SK-N-MC (cell line): ENCODE measurements around the gene SLC7A10.

Experiments used
- DNase-seq: peaks from one replicate; pipeline ENCODE4 v3.0.0-alpha.2; 2011; ENCODE audit warnings: low read depth, low spot score
- H3K27ac ChIP-seq: fragments of 200-600 bp; sonication (generic); 2 replicates; pipeline ENCODE4 v1.5.1; 2016; ENCODE audit warnings: mixed run types
- H3K36me3 ChIP-seq: fragments of 200-600 bp; sonication (generic); 2 replicates; pipeline ENCODE4 v1.6.1; 2017; ENCODE audit warnings: antibody characterized with exemption, low read length, mixed read lengths; ENCODE audit not compliant: insufficient read depth
- H3K4me3 ChIP-seq: fragments of 200-600 bp; sonication (generic); 2 replicates; pipeline ENCODE4 v1.5.1; 2016
- H3K9ac ChIP-seq: fragments of 200-600 bp; sonication (generic); 2 replicates; pipeline ENCODE4 v1.8.0; 2017; ENCODE audit warnings: mixed run types, mixed read lengths; ENCODE audit not compliant: insufficient read length
- H3K9me3 ChIP-seq: fragments of 200-600 bp; sonication (generic); 2 replicates; pipeline ENCODE4 v1.6.1; 2017; ENCODE audit warnings: low read depth, mild to moderate bottlenecking, antibody characterized with exemption, low read length, moderate library complexity, mixed read lengths
- EZH2 ChIP-seq: fragments of 200-600 bp; sonication (generic); IDR thresholded peaks from one replicate; pipeline ENCODE4 v1.6.1; 2017; ENCODE audit warnings: antibody characterized with exemption
- FOXP2 ChIP-seq: optimal IDR thresholded peaks from 2 replicates; pipeline ENCODE3; 2011; ENCODE audit warnings: mild to moderate bottlenecking, moderate library complexity; ENCODE audit not compliant: insufficient read depth; ENCODE audit errors: extremely low read length, control extremely low read depth
- POLR2AphosphoS5 ChIP-seq: IDR thresholded peaks from 2 replicates; pipeline ENCODE4 v1.6.1; 2012; ENCODE audit warnings: mild to moderate bottlenecking, low read depth, low read length, borderline replicate concordance

Gene SLC7A10

DNA sequence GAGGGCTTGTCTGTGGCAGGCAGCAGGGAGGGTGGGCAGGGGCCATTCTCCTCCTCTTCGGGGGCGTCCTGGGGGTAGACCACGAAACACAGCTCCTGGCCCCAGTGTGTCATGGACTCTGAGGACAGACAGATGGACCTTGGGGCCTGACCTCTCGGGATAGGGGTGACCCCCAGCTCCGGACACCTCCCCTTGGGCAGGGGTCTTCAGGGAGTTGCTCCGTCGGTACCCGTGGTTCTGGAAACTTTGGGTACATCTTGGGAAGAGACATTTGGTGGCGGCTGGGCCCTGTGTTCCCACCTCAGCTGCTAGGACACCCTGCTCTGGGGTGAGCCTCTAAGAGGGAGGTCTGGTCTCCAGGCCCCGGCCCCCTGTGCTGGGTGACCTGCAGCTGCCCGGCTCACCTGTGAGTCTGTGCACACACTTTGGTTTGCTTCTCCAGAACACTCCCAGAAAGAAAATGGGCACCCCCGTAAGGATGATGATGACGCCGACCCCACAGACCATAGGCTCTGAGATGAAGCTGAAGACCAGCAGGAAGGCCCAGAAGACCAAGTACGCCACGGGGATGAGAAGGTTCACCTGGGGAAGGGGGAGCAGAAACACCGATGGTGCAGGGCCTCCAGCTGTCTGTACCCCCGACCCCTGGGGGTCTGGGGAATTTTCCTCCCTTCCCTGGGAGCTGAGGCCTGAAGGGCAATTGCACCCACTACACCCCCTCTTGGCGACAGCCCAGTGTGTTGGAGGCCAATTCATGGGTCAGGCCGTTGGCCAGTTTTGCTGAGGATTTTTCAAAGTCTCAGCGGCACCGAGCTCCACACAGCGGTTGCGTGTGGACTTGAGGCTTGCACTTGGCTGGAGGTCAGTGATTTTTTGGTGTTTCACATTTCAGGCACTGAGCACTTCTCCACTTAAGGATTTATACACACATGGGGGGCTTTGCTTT is 16.5 kb downstream of the SLC7A10 start:
- H3K4me3 ChIP-seq = no peak overlapping the region
- no peak for DNase-seq
- H3K9me3 ChIP-seq = no peaks in the 10 kb centered on the region
- TF ChIP-seq FOXP2 (no peak), POLR2AphosphoS5 (no peak), EZH2 (no peak)
- no peak overlapping the region for H3K27ac ChIP-seq
- no peaks in the 10 kb centered on the region; the same call in 1 of the 2 replicates for H3K36me3 ChIP-seq
- H3K9ac ChIP-seq = no peak overlapping the region

DNA sequence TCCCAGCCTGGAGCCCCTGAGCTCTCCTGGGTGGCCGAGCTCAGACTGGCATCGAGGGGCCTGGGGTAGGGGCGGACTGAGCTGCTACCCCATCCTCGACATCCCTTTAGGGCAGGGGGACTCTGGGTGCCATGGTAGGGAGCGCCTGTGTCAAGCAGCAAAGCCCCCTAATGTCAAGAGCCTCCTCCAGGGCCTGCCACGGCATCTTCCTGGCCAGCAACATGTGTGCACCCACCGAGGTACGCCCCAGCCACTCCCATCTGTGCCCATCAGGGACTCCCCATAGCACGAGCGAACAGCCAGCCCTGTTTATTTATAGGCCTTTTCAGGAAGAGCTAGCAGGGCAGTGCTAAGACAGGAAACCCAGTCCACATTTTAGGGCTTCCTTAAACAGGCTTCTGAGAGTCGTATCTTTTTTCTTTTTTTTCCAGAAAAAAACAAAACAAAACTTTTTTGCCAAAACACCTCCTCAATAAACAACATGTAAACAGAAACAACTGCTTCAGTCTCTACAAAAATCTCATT is 17.2 kb downstream of the SLC7A10 start:
- Histone ChIP-seq H3K9me3 (no peaks in the 10 kb centered on the region), H3K9ac (no peak overlapping the region), H3K36me3 (no peaks in the 10 kb centered on the region; the same call in 1 of the 2 replicates), H3K27ac (no peak overlapping the region), H3K4me3 (no peak overlapping the region)
- DNase-seq = no peak
- TF ChIP-seq POLR2AphosphoS5 (no peak), EZH2 (no peak), FOXP2 (no peak)

DNA sequence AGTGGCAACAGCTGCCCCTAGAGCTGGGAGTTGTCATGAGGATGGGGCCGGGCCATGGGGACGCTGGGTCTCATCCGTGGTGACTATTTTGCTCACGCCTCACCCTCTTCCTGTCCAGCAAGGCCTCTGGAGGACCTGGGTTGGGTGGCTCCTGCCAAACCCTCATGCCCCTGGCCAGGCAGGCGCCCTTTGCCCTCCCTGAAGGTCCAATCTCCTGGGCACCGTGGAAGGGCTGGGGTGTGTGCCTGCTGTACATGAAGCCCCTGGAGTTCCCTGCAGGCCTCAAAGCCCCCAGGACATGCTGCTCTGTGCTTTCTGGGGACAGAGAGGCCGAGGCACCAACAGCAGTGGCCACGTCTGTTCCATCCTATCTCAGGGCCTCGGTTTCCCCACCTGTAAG is 17.7 kb downstream of the SLC7A10 start:
- Histone ChIP-seq H3K36me3 (peaks cover 5% of the 10 kb centered on the region; the same call in 1 of the 2 replicates), H3K27ac (no peak overlapping the region), H3K9ac (no peak overlapping the region), H3K4me3 (no peak overlapping the region), H3K9me3 (no peaks in the 10 kb centered on the region)
- no peak for TF ChIP-seq FOXP2
- TF ChIP-seq POLR2AphosphoS5 = no peak
- TF ChIP-seq EZH2 = no peak
- no peak for DNase-seq

DNA sequence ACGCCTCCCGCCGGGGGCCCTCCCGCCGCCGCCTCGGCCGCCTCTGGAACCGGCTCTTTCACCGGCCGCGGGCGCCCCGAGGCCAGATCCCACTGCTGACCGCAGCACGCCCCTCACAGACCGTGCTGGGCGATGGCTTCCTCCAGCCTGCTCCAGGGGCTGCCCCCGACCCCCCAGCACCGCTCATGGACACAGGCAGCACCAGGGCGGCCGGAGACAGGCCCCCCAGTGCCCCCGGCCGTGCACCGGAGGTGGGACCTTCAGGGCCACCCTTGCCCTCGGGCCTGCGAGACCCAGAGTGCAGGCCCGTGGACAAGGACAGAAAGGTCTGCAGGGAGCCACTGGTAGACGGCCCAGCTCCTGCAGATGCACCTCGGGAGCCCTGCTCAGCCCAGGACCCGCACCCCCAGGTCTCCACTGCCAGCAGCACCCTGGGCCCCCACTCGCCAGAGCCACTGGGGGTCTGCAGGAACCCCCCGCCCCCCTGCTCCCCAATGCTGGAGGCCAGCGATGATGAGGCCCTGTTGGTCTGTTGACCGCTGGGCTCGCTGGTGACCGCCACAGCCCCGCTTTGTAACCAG is 18.5 kb downstream of the SLC7A10 start:
- peaks cover 8% of the 10 kb centered on the region; the same call in 1 of the 2 replicates for H3K36me3 ChIP-seq
- TF ChIP-seq POLR2AphosphoS5 = no peak
- no peak for TF ChIP-seq FOXP2
- TF ChIP-seq EZH2 = no peak
- H3K9me3 ChIP-seq = no peaks in the 10 kb centered on the region
- H3K9ac ChIP-seq = no peak overlapping the region
- no peak overlapping the region for H3K4me3 ChIP-seq
- no peak for DNase-seq
- H3K27ac ChIP-seq = no peak overlapping the region

DNA sequence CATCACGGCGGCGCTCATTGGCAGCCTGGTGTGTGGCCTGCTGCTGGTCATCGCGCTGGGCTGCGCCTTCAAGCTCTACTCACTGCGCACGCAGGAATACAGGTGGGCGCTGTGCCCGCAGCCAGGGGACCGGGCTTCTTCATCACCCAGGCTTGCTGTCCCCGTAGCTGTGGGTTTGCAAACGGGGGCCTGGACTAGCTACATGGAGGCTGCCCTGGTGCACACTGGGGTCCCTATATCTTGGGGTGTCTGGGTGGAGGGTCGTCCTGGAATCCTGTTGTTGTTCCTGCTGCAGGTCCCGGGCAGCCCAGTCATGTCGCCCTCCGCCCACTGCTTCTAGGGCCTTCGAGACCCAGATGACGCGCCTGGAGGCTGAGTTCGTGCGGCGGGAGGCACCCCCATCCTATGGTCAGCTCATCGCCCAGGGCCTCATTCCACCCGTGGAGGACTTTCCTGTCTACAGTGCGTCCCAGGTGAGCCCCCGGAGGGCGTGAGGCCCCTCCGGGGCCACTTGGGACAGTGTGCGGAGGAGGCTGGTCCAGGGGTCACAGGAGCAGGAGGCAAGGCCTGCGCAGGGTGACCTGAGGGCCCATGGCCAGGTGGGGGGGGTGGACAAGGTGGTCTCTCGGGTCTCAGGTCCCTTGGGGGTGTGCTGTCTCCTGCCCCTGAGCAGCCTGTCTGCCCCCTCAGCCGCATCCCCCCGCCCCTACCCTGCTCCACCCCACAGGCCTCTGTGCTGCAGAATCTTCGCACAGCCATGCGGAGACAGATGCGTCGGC is 19.2 kb downstream of the SLC7A10 start:
- no peaks in the 10 kb centered on the region for H3K9me3 ChIP-seq
- H3K4me3 ChIP-seq = no peak overlapping the region
- H3K27ac ChIP-seq = no peak overlapping the region
- TF ChIP-seq FOXP2 (no peak), EZH2 (no peak), POLR2AphosphoS5 (no peak)
- no peak overlapping the region for H3K9ac ChIP-seq
- DNase-seq = no peak
- peaks cover 8% of the 10 kb centered on the region; the same call in 1 of the 2 replicates for H3K36me3 ChIP-seq

DNA sequence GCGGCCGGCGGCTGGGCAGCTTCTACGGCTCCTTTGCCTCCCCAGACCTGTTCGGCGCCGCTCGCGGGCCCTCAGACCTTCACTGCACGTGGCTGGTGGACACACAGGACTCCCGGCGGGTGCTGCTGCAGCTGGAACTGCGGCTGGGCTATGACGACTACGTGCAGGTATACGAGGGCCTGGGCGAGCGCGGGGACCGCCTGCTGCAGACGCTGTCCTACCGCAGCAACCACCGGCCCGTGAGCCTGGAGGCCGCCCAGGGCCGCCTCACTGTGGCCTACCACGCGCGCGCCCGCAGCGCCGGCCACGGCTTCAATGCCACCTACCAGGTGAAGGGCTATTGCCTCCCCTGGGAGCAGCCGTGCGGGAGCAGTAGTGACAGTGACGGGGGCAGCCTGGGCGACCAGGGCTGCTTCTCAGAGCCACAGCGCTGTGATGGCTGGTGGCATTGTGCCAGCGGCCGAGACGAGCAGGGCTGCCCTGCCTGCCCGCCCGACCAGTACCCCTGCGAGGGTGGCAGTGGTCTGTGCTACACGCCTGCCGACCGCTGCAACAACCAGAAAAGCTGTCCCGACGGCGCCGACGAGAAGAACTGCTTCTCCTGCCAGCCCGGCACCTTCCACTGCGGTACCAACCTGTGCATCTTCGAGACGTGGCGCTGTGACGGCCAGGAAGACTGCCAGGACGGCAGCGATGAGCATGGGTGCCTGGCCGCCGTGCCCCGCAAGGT is 20.0 kb downstream of the SLC7A10 start:
- Histone ChIP-seq H3K9ac (no peak overlapping the region), H3K36me3 (peaks cover 8% of the 10 kb centered on the region; the same call in 1 of the 2 replicates), H3K9me3 (no peaks in the 10 kb centered on the region), H3K27ac (no peak overlapping the region), H3K4me3 (no peak overlapping the region)
- DNase-seq = no peak
- TF ChIP-seq EZH2 = no peak
- no peak for TF ChIP-seq FOXP2
- no peak for TF ChIP-seq POLR2AphosphoS5

DNA sequence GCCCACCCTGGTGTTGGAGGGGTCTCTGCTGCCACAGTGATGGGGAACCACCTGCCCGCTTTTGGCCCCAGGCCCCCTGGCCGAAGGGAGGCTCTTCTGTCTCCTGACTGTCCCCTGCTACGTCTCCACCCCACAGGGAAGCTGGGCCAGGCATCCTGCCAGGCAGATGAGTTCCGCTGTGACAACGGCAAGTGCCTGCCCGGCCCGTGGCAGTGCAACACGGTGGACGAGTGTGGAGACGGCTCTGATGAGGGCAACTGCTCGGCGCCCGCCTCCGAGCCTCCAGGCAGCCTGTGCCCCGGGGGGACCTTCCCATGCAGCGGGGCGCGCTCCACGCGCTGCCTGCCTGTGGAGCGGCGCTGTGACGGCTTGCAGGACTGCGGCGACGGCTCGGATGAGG is 20.5 kb downstream of the SLC7A10 start:
- Histone ChIP-seq H3K27ac (no peak overlapping the region), H3K36me3 (peaks cover 8% of the 10 kb centered on the region; the same call in 1 of the 2 replicates), H3K4me3 (no peak overlapping the region), H3K9ac (no peak overlapping the region), H3K9me3 (no peaks in the 10 kb centered on the region)
- DNase-seq = no peak
- TF ChIP-seq FOXP2 (no peak), EZH2 (no peak), POLR2AphosphoS5 (no peak)

DNA sequence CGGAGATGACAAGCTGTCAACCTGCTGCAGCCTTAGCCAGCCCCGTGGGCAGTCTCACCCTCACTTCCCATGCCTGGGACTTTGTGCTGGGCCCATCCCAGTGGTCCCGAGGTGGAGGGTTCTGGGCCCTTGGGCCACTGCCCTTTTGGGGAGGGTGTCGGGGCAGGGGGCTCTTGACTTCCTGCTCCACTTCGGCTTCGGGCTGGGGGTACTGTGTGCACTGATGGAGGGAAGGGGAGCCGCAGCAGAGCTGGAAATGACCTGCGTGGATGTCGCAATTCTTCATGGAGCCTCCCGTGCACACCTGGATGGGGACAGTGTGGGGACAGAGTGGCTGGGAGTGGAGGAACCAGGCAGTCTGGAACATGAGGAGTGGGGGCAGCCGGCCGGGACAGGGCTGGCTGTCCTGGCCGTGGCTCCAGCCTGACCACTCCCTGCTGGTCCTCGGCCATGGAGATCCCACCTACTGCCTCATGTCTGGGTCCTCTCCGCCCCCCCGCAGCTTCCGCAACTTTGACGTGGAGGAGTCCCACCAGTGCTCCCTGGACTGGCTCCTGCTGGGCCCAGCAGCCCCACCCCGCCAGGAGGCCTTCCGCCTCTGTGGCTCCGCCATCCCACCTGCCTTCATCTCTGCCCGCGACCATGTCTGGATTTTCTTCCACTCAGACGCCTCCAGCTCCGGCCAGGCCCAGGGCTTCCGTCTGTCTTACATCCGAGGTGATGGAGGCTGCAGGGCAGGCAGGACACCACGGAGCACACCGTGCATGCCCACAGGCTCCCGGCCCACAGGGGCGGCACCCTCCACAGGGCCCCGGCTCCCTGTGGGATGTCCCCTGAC is 21.3 kb downstream of the SLC7A10 start:
- Histone ChIP-seq H3K4me3 (no peak overlapping the region), H3K27ac (no peak overlapping the region), H3K9ac (no peak overlapping the region), H3K36me3 (peaks cover 8% of the 10 kb centered on the region; the same call in 1 of the 2 replicates), H3K9me3 (no peaks in the 10 kb centered on the region)
- no peak for DNase-seq
- TF ChIP-seq FOXP2 (no peak), EZH2 (no peak), POLR2AphosphoS5 (no peak)
